Limb (tissue), 2 donors: ENCODE results near the gene THAP11.
"Not testable (repeated sequence)": the region's sequence is repeated elsewhere in the genome, so short reads cannot be mapped to it uniquely, and the experiment has no call there.

Experiments
- DNase-seq, 2 donors: peaks; one replicate each; pipeline ENCODE4 v3.0.0-alpha.2; 2016; ENCODE audit errors: extremely low spot score in 2 of 2

The THAP11 gene

DNA sequence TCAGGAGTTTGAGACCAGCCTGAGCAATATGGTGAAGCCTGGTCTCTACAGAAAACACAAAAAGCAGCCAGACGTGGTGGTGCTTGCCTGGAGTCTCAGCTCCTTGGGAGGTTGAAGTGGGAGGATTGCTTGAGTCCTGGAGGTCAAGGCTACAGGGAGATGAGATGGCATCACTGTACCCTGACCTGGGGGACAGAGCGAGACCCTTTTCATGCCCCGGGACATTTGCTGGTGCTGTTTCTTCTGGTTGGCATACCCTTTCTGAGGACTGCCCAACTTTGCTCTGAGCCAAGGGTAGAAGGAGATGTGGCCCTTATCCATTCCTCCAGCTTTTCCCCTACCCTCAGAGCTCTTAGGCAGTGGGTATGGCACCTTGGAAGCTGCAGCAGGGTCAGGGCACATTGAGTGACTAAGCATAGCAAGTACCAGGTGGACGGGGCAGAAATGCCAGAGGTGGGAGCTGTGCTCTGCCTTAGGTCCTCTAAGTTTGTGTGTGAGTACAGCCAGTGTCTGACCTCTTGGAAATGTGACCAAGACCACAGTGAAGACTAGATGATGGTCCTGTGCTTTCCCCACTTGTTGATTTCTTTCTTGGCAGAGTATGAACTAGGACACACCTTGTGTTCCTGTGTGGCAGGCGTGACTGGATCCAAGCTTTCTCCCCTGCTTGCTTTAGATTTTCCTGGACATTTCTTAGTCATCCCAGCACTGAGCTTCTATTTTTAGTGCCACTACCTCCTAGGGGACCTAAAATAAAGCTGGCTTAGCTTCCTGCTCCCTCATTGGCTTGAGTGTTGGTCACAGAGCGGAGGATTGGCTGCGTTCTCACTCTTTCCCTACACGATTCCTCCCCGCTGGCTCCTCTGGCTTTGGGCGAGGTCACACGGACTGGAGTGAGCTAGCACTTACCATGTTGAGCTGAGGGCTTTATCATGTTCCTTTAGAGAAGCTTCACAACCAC lies 20.8 kb downstream of the THAP11 start:
- DNase-seq: no peak

DNA sequence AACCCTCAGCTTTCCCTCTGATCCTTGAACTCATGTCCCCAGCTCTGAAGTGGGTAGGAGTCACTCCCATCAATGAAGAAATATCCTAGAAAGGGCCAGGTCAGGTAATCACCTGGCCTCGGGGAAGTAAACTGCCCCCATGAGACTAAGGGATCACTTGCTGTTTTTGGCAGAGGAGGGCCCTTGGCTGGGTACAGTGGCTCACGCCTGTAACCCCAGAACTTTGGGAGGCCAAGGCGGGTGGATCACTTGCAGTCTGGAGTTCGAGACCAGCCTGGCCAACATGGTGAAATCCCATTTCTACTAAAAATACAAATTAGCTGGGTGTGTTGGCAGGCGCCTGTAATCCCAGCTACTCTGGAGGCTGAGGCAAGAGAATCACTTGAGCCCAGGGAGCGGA lies 21.9 kb downstream of the THAP11 start:
- not testable (repeated sequence) for DNase-seq

DNA sequence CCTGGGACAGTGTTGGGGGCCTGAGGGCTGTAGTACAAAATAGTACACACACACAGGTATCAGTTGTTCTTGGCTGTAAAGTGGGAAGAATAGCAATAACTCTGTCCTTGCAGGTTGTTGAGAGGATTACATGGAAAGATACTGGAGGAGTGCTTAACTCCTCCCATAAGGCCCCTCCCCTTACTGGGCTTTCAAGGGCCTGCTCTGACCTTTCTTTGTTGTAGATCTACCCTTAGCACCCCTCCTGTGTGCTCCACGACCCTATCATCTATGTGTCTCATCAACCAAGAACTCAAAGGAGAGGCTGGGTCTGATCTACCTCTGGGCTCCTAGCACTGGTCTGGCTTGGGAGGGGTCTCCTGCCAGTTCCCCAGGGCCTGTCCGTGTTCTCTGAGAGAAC lies 22.5 kb downstream of the THAP11 start:
- no peak for DNase-seq

DNA sequence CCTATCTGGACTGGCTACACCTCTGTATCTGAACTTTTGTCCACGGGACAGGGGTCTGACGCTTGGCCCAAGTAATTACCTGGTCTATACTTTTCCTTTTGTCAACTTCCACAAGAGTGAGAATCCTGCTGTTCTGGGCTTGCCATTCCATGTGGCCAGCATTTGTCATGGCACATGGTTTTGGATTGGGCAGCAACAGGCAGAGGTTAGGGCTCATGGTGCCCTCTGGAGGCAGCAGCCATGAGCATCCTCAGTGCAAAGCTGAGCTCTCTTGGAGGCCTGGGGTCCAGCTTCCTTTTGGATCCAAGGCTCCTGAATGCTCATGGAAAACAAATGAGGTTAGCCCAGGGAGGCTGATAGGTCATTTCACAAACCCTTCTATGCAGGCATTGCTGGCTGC lies 23.2 kb downstream of the THAP11 start:
- DNase-seq: no peak

DNA sequence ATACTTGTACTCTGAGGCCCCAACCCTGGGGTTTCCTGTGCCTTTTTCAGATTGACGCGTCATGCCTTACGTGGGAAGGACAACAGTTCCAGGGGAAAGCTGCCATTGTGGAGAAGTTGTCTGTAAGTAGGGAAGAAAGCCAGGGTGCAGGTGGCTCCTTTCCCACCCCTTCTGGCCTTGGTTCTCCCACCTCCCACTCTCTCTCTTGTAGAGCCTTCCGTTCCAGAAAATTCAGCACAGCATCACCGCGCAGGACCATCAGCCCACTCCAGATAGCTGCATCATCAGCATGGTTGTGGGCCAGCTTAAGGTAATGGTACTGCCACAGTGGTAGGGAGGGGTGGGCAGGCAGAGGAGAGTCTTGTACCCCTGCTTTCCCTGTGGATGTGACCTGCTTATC lies 26.2 kb downstream of the THAP11 start:
- DNase-seq: no peak

DNA sequence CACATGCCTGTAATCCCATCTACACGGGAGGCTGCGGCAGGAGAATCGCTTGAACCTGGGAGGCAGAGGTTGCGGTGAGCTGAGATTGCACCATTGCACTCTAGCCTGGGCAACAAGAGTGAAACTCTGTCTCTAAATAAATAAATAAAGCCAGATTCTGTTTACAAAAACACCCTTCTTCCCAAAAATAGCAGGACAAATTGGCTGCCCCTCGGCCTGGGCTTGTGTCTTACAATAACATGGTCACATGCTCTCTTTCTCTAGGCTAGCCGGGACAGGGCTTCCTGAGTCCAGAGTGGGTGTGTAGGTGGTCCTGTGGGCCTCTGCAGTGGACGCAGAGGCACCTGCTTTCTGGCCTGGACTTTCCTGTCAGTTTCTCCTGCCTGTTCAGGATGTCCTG lies 27.5 kb downstream of the THAP11 start:
- DNase-seq: no peak

DNA sequence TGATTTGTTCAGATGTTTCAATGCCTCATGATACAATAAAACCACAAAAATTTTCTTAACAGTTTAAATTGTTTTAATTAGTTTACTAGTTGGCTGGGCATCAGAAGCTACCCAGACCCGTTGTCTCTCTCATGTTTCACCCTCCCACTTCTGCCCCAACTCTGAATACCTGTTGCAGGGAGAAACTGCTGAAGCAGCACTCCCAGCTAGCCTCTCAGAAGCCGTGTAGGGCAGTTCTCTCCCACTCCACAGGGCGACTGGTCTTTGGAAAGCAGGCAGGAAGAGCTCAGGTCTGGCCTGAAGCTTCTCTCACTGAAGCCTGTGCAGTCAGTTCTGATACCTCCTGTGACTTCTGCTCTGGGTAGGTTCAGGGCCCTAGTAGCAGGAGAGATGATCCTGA lies 29.1 kb downstream of the THAP11 start:
- no peak for DNase-seq

DNA sequence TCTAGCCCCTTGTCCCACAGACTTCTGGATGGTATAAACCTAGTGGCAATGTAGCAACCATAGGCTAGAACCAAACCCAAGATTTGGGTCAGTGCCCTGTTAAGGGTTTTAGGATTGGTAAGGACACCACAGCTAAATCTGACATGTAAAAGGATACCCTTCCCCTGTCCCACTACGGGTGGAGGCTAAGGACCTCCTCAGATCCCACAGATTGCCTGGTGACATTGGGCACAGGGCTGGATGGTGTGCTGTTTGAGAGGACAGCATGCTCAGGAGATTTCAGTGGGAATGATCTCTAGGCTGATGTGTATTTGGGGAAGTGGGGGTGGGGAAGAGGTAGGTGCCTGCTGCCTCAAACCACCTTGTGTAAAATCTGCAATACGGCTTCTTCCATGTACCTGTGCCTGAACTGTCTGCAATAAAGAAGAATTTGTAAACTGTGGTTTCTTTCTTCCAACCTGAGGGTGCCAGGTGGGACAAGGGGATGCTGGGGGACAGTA lies 30.1 kb downstream of the THAP11 start:
- no peak for DNase-seq

DNA sequence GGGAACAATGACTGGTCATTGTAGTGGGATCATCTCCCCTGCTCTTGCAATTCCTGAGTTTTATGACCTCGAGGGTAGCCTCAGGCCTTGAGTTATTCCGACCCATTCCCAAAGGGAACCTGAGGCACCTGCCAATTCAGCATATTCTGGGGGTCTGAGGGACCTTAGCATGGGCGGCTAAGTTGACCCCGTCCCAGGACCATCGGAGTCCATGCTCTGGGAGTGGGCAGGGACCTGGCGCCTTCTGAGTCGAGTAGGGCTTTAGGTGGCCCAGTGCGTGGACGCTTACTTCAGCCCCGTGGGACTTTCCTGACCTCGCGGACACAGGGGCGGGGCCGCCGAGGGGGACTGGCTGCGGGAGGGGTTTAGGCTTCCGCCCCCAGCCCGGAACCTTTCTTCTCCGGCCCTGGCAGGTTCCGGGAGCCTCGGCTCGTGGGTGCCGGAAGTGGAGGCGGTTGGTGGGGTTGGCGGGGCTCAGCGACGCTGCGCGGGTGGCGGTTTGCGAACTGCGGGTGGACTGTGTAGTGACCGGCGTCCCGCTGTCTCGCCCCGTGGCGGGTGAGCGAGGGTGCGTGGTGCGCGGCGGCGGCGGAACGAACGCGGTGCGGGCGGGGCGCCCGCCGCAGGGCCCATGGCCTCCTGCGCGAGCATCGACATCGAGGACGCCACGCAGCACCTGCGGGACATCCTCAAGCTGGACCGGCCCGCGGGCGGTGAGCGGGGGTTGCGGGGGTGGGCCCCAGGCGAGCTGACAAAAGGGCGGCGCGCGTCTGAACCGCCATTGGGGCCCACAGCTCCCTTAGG lies 30.7 kb downstream of the THAP11 start, which contains the start of gene EDC4:
Gene EDC4, plus strand, starts transcription at position 422 of the 804 bp plus-strand sequence. Its CDS starts 210 bp downstream, at position 632.
- peak; percentile 58 to 88 for DNase-seq

DNA sequence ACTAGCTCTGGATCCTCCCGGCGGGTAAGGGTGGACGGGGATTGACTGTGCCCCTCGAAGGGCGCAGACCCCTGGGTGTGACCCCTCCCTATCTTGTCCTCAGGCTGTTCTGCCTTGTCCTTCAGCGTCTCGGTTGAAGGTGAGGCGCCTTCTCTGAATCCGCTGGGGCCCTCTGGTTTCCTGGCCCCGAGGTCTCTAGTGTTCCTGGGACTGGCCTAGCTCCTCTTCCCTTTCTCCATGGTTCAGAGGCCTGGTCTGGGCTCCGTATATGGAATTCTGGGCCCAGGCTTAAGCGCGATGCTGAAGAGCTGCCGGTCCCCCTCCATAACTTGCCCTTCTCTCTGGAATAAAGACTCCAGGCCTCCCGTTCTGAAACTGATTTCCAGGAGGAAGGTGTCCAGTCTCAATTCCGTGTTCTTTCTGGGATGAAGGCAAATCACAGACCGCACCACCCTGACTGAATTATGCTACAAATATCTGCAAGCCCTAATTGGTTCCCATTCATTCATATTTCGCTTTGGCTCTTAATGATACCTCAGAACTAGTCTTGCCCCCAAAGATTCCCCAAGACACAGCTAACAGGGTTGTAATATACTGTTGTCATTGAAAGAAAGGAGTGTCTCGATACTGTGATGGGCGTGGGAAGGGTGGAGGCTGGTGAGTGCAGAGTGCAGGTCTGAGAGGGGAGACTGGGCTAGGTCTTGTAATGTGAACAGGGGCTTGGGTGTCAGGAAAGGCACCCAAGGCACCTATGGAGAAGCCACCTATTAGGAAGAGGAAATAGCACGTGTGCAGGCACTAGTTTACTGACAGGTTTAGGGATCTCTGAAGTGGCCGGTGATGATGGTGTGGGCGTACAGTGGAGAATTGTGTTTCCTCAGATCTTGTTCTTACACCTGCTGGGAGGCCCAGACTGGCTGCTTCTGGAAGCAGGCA lies 31.6 kb downstream of the THAP11 start:
- DNase-seq: no peak

DNA sequence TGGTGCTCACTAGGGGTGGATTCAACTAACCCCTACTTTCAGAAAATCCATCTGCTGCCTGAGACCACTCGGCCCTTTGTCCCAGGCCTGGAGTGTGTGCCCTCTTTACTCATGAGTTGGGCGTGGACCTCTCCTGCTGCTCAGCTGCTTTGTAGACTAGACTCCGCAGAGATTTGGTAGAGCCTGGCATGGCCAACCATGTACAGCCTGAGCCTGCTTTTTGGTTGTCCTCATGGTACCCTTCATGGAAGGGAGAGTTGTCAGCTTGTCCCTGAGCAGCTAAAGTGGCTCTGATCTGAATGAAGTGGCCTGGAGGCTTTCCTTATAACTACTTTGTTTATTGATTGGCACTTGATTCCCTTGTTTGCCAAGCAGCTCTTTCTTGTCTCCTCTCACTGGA lies 32.3 kb downstream of the THAP11 start:
- no peak for DNase-seq

DNA sequence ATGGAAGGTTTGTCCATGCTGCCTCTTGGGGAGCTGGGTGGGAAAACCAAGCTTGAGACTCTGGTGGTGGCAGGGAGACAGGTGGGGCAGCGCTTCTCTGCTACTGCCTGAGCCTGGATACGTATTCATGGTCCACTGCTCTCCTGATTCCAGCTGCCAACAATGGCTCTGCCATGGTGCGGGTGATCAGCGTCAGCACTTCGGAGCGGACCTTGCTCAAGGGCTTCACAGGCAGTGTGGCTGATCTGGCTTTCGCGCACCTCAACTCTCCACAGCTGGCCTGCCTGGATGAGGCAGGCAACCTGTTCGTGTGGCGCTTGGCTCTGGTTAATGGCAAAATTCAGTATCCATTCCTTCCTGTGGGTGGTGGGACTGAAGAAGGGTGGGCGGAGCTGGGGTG lies 34.9 kb downstream of the THAP11 start:
- no peak for DNase-seq

DNA sequence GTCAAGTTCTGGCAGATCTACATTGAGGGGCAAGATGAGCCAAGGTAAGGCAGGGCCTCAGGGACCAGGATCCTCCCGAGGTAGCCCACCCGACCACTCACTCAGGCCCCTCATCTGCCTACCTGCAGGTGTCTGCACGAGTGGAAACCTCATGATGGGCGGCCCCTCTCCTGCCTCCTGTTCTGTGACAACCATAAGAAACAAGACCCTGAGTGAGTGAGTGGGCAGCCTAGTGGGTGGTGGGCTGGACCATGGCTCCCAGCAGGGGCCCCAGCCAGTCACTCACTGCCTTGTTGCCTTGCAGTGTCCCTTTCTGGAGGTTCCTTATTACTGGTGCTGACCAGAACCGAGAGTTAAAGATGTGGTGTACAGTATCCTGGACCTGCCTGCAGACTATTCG lies 36.1 kb downstream of the THAP11 start:
- DNase-seq: no peak

DNA sequence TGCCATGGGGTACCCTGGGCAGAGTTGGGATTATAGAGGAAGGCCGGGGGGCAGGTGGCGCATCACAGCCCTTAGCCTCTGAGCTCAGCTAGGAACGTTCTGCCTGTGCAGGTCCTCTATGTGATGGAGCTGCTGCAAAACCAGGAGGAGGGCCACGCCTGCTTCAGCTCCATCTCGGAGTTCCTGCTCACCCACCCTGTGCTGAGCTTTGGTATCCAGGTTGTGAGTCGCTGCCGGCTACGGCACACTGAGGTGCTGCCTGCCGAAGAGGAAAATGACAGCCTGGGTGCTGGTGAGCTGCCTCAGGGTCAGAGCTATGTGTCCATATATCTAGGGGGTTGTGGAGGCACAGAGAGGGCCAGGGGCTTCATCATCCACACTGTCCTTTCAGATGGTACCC lies 36.7 kb downstream of the THAP11 start:
- no peak for DNase-seq

DNA sequence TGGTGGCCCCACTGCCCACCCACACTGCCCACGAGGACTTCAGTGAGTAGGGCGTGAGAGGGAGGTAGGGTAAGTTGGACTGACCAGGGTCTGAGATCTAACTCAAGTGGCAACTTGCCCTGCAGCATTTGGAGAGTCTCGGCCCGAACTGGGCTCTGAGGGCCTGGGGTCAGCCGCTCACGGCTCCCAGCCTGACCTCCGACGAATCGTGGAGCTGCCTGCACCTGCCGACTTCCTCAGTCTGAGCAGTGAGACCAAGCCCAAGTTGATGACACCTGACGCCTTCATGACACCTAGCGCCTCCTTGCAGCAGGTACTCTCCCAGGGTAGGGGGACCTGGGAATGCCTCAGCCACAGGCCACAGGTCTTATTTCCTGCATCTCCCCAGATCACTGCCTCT lies 37.3 kb downstream of the THAP11 start:
- DNase-seq: no peak

DNA sequence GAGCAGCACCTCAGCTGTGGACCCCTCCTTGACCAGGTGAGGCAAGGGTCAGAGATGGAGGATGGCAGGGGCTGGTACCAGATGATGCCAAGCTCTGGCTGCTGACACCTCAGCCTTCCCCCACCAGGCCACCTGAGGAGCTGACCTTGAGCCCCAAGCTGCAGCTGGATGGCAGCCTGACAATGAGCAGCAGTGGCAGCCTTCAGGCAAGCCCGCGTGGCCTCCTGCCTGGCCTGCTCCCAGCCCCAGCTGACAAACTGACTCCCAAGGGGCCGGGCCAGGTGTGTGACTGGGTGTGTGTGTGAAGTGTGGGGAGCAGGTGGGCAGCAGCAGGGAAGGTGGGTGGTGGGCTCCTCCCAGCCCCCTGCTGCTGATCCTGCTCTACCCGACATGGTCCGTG lies 37.8 kb downstream of the THAP11 start:
- no peak for DNase-seq

DNA sequence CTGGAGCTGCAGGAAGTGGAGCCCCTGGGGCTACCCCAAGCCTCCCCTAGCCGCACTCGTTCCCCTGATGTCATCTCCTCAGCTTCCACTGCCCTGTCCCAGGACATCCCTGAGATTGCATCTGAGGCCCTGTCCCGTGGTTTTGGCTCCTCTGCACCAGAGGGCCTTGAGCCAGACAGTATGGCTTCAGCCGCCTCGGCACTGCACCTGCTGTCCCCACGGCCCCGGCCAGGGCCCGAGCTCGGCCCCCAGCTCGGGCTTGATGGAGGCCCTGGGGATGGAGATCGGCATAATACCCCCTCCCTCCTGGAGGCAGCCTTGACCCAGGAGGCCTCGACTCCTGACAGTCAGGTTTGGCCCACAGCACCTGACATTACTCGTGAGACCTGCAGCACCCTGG lies 38.5 kb downstream of the THAP11 start:
- no peak for DNase-seq

DNA sequence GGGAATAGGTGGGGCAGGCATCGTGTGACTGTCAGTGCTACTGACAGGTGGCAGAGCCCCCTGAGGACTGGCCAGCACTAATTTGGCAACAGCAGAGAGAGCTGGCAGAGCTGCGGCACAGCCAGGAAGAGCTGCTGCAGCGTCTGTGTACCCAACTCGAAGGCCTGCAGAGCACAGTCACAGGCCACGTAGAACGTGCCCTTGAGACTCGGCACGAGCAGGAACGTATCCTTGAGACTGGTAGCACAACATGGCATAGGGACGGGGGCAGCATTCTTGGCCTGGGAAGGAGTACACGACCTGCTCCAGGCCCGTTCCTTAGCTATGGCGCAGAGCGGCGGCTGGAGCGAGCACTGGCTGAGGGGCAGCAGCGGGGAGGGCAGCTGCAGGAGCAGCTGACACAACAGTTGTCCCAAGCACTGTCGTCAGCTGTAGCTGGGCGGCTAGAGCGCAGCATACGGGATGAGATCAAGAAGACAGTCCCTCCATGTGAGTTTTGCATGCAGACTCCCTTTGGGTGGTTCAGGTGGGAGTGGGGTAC lies 39.6 kb downstream of the THAP11 start:
- DNase-seq: peak in 1 of 2 donors; percentile 9

DNA sequence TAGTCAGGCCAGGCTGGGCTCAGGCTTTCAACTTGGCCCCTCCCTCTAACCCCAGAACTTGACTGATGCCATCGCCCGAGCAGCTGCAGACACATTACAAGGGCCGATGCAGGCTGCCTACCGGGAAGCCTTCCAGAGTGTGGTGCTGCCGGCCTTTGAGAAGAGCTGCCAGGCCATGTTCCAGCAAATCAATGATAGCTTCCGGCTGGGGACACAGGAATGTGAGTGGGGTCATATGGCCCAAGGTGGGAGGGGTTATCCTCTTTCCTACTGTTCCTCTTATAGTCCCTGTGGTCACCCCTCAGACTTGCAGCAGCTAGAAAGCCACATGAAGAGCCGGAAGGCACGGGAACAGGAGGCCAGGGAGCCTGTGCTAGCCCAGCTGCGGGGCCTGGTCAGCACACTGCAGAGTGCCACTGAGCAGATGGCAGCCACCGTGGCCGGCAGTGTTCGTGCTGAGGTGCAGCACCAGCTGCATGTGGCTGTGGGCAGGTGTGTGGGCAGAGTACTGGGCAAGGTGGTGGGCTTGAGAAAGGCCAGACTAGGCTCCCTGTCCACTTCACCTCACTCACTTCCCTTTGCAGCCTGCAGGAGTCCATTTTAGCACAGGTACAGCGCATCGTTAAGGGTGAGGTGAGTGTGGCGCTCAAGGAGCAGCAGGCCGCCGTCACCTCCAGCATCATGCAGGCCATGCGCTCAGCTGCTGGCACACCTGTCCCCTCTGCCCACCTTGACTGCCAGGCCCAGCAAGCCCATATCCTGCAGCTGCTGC lies 40.4 kb downstream of the THAP11 start:
- DNase-seq: peak in 1 of 2 donors; percentile 16
